Neural cell (in vitro differentiated cells): Measurements from ENCODE around the gene RGL4. TPM values are rescaled to one million over a fixed set of nuclear protein-coding genes. Genes with fewer than 3 reads are reported as not detected.

ENCODE experiments used
- H2AFZ ChIP-seq: fragments of 200-600, 300-800 bp; sonication (generic), shearing (Covaris generic); 2 replicates; pipeline ENCODE4 v1.6.0; 2014; ENCODE audit warnings: low read depth, mild to moderate bottlenecking, antibody characterized with exemption, low read length, moderate library complexity
- H3F3A ChIP-seq: fragments of 200-600 bp; shearing (Covaris generic); 2 replicates; pipeline ENCODE4 v1.6.1; 2016; ENCODE audit warnings: mild to moderate bottlenecking, moderate library complexity, mixed read lengths, antibody characterized with exemption, low read length; ENCODE audit not compliant: insufficient read depth, poor library complexity, severe bottlenecking
- H3K27ac ChIP-seq: fragments of 200-600, 300-800 bp; sonication (generic), shearing (Covaris generic); 2 replicates; pipeline ENCODE4 v1.5.1; 2014; ENCODE audit warnings: mild to moderate bottlenecking, low read length, moderate library complexity
- H3K27me3 ChIP-seq: fragments of 300-800, 200-600 bp; sonication (generic), shearing (Covaris generic); 2 replicates; pipeline ENCODE4 v1.6.0; 2014; ENCODE audit warnings: mild to moderate bottlenecking, low read depth, low read length, moderate library complexity; ENCODE audit not compliant: insufficient read depth
- H3K36me3 ChIP-seq: fragments of 300-800, 200-600 bp; sonication (generic), shearing (Covaris generic); 2 replicates; pipeline ENCODE4 v1.5.1; 2014; ENCODE audit warnings: mild to moderate bottlenecking, antibody characterized with exemption, low read length, moderate library complexity; ENCODE audit not compliant: insufficient read depth
- H3K4me2 ChIP-seq: fragments of 300-800, 200-600 bp; sonication (generic), shearing (Covaris generic); 2 replicates; pipeline ENCODE4 v1.6.0; 2014; ENCODE audit warnings: mild to moderate bottlenecking, low read length
- H3K4me3 ChIP-seq: fragments of 300-800, 200-600 bp; sonication (generic), shearing (Covaris generic); 2 replicates; pipeline ENCODE4 v1.5.1; 2014; ENCODE audit warnings: mild to moderate bottlenecking, low read length, moderate library complexity
- H3K79me2 ChIP-seq: fragments of 200-600 bp; shearing (Covaris generic); replicated peaks from 2 replicates; pipeline ENCODE4 v1.6.0; 2014; ENCODE audit warnings: mild to moderate bottlenecking, low read length, moderate library complexity; ENCODE audit not compliant: insufficient read depth
- H3K9ac ChIP-seq: fragments of 300-800, 200-600 bp; sonication (generic), shearing (Covaris generic); 2 replicates; pipeline ENCODE4 v1.6.1; 2016; ENCODE audit warnings: mild to moderate bottlenecking, low read length, mixed read lengths
- H3K9me2 ChIP-seq: fragments of 200-600 bp; shearing (Covaris generic); 2 replicates; pipeline ENCODE4 v1.6.1; 2016; ENCODE audit warnings: mild to moderate bottlenecking, low read length, mixed read lengths; ENCODE audit not compliant: insufficient read depth
- H3K9me3 ChIP-seq: fragments of 200-600, 300-800 bp; sonication (generic), shearing (Covaris generic); 2 replicates; pipeline ENCODE4 v1.6.1; 2016; ENCODE audit warnings: mild to moderate bottlenecking, mixed run types, low read length, moderate library complexity, mixed read lengths
- H4K20me1 ChIP-seq: fragments of 200-600 bp; shearing (Covaris generic); 2 replicates; pipeline ENCODE4 v1.6.1; 2016; ENCODE audit warnings: mild to moderate bottlenecking, mixed run types; ENCODE audit not compliant: insufficient read depth
- CTCF ChIP-seq: fragments of 450-650 bp; IDR thresholded peaks from 2 replicates; pipeline ENCODE4 v1.5.1; 2014; ENCODE audit warnings: antibody characterized with exemption, mild to moderate bottlenecking, moderate library complexity; ENCODE audit not compliant: poor library complexity, severe bottlenecking
- EP300 ChIP-seq: fragments of 450-650 bp; conservative IDR thresholded peaks from 2 replicates; pipeline ENCODE4 v1.6.1; 2014; ENCODE audit warnings: antibody characterized with exemption, mild to moderate bottlenecking, moderate library complexity; ENCODE audit not compliant: poor library complexity, severe bottlenecking
- EZH2 ChIP-seq: fragments of 200-600, 300-800 bp; shearing (Covaris generic), sonication (generic); IDR thresholded peaks from 2 replicates; pipeline ENCODE4 v1.6.1; 2014; ENCODE audit warnings: antibody characterized with exemption, low read length, borderline replicate concordance, mild to moderate bottlenecking; ENCODE audit not compliant: insufficient read depth, poor library complexity, severe bottlenecking
- MXI1 ChIP-seq: fragments of 450-650 bp; conservative IDR thresholded peaks from 2 replicates; pipeline ENCODE4 v1.6.1; 2014; ENCODE audit warnings: antibody characterized with exemption, mild to moderate bottlenecking; ENCODE audit not compliant: poor library complexity, severe bottlenecking
- POLR2AphosphoS5 ChIP-seq: IDR thresholded peaks from 2 replicates; pipeline ENCODE4 v1.6.1; 2012
- RAD21 ChIP-seq: fragments of 450-650 bp; conservative IDR thresholded peaks from 2 replicates; pipeline ENCODE4 v1.6.1; 2014; ENCODE audit warnings: antibody characterized with exemption, mild to moderate bottlenecking, moderate library complexity
- REST ChIP-seq: IDR thresholded peaks from 2 replicates; pipeline ENCODE4 v1.6.1; 2012; ENCODE audit warnings: borderline replicate concordance
- SMC3 ChIP-seq: fragments of 450-650 bp; conservative IDR thresholded peaks from 2 replicates; pipeline ENCODE4 v1.6.1; 2014; ENCODE audit warnings: antibody characterized with exemption, mild to moderate bottlenecking, moderate library complexity; ENCODE audit not compliant: poor library complexity
- TAF1 ChIP-seq: IDR thresholded peaks from 2 replicates; pipeline ENCODE4 v1.6.1; 2012; ENCODE audit warnings: low read depth
- polyA plus RNA-seq: library from polyadenylated mRNA; depleted of rRNA; stranded (reverse); fragments of >200 nt; gene quantifications from 2 replicates; pipeline ENCODE4 v1.2.3, GENCODE V29; 2014

Gene RGL4
- polyA plus RNA-seq, 1 donor from 2014 or later = not detected

GRCh38 chr22:23686416-23687024, 4.3 kb upstream of the RGL4 start:
- Histone ChIP-seq H3K36me3 (no peaks in the 10 kb centered on the region), H3K9ac (no peak overlapping the region), H3K9me3 (no peaks in the 10 kb centered on the region), H3K4me3 (no peak overlapping the region), H3K27ac (no peak overlapping the region), H3F3A (no peaks in the 10 kb centered on the region), H4K20me1 (no peaks in the 10 kb centered on the region), H3K79me2 (no peaks in the 10 kb centered on the region), H3K27me3 (no peaks in the 10 kb centered on the region), H2AFZ (no peak overlapping the region), H3K9me2 (no peaks in the 10 kb centered on the region), H3K4me2 (no peak overlapping the region)
- TF ChIP-seq MXI1 = no peak
- no peak for TF ChIP-seq TAF1
- no peak for TF ChIP-seq RAD21
- no peak for TF ChIP-seq EP300
- TF ChIP-seq CTCF = no peak
- TF ChIP-seq POLR2AphosphoS5 = no peak
- no peak for TF ChIP-seq EZH2
- no peak for TF ChIP-seq SMC3
- TF ChIP-seq REST = no peak

GRCh38 chr22:23688121-23688520, 2.7 kb upstream of the RGL4 start:
- Histone ChIP-seq H3K9ac (no peak overlapping the region), H3F3A (no peaks in the 10 kb centered on the region), H3K9me2 (no peaks in the 10 kb centered on the region), H2AFZ (no peak overlapping the region), H3K36me3 (peaks cover 3% of the 10 kb centered on the region), H3K79me2 (no peaks in the 10 kb centered on the region), H4K20me1 (no peaks in the 10 kb centered on the region), H3K4me3 (no peak overlapping the region), H3K4me2 (no peak overlapping the region), H3K27ac (no peak overlapping the region), H3K27me3 (no peaks in the 10 kb centered on the region), H3K9me3 (no peaks in the 10 kb centered on the region)
- TF ChIP-seq CTCF (no peak), POLR2AphosphoS5 (no peak), EZH2 (no peak), RAD21 (no peak), SMC3 (no peak), EP300 (no peak), REST (no peak), TAF1 (no peak), MXI1 (no peak)
